GM19452 (cell line): Measurements from ENCODE around the gene WRAP73.

Source experiments
- ATAC-seq: cut with Tn5 transposase; IDR thresholded peaks from one replicate; pipeline ENCODE4 v1.9.1; 2021; ENCODE audit not compliant: unreplicated experiment

Gene WRAP73

DNA sequence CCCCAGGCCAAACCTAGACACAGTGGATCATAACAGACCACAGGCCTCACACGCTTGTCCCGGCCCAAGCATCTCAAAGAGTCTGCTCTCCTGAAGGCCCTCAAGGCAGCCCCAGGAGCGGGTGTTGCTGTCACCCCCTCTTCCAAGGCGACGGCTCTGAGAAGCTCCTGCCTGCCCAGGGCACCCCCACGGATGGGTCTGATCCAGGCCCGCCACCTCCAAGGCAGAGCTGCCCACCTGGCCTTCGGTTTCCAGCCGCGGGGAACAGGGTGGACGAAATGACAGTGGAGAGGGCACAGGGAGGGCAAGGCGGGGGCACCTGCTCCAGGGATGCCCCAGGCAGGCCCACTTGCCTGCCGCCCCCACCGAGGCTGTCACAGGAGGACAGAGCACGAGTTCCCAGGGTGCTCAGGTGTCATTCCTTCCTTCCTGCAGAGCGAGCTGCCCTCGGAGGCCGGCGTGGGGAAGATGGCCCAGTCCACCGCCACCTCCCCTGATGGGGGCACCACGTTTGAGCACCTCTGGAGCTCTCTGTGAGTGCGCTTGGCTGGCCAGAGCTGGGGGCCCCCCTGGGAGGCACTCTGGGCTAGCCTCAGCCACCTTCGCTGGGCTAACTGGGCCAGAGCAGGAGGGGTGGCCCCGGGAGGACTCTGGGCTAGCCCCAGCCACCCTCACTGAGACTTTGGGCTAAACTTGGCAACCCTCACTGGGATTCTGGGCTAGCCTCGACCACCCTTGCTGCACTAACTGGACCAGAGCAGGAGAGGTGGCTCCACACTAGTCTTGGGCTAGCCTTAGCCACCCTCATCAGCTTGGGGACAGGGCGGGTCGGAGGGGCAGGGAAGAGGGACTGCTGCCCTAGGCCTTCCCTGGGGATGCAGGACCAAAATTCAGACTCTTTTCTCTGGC, 32.2 kb upstream of the WRAP73 start:
- no peak for ATAC-seq

DNA sequence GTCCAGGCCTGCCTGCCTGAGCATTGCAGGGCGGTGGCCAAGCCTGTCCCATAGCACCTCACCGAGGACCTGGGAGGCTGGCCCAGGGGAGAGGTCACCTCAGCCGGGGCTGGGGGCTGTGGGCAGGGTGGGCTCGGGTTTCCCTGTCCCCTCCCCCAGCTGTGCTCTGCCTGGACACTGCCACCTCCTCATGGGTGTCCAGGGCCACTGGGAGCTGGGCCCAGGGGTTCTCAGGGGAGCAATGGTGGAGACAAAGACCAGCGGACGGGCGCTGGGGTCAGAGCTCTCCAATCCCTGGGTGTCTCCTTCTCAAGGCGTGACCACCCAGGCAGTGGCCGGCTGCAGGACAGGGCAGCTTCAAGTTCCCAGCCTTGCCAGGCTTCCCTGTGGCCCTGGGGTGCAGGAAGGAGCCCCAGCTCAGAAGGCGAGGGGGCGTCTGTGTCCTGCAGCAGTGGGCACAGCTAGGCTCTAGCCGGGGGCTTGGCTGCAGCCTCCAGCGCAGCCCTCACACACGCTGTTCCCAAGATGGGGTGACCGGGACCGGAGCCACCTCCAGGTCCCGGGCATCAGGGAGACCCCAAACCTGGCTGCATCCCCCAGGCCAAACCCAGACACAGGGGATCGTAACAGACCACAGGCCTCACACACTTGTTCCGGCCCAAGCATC, 31.5 kb upstream of the WRAP73 start:
- no peak for ATAC-seq

DNA sequence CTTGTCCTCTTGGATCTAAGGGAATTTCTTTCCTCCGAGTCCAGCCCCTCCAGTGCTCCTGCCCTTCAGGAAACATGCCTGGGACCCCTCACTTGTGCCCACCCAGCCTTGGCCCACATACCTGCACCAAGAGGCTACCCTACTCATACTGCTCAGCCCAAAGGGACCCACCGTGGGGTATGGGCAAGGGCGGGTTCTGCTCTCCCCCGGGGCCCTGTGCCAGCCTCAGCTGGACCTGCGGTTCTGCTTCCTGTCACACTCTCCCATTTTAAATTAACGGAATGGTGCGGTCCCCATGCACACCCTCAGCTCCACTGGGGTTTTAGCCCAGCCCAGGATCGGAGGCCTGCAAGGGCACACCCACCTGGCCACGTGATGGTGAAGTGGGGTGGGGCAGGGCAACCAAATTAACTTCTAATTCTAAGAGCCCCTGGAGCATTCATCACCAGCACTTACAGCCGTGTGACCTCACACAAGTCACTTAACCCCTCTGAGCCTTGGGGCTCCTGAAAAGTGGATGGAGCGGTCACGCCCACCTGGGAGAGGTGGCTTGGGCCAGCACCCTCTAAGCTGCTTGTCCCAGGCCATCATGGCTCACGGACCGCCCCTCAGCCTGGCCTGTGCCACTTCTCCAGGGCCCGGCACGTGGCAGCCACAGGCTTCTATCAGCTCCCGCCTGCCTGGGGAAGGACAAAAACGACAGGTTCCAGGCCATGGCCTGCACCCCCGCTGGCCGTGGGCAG, 30.8 kb upstream of the WRAP73 start:
- ATAC-seq, result no peak

DNA sequence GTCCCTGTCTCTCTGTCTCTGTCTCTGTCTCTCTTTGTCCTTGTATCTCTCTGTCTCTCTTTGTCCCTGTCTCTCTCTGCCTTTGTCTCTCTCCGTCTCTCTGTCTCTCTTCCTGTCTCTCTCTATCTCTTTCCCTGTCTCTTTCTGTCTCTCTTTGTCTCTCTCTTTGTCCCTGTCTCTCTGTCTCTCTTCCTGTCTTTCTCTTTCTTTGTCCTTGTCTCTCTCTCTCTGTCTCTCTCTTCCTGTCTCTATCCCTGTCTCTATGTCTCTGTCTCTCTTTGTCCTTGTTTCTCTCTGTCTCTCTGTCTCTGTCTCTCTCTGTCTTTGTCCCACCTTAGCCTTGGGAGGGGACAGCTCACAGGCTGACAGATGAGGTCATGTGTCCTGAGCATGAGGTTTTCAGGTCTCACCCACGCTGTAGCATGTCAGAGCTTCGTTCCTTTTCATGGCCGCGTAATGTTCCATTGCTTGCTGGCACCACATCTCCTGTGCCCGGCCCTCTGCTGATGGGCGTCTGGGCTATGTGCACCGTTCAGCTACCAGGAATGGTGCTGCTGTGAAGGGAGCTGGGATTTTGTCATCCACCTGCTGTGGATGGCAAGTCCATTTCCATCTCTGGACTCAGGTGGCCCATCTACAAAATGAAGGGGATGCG, 30.0 kb upstream of the WRAP73 start:
- ATAC-seq, result no peak

DNA sequence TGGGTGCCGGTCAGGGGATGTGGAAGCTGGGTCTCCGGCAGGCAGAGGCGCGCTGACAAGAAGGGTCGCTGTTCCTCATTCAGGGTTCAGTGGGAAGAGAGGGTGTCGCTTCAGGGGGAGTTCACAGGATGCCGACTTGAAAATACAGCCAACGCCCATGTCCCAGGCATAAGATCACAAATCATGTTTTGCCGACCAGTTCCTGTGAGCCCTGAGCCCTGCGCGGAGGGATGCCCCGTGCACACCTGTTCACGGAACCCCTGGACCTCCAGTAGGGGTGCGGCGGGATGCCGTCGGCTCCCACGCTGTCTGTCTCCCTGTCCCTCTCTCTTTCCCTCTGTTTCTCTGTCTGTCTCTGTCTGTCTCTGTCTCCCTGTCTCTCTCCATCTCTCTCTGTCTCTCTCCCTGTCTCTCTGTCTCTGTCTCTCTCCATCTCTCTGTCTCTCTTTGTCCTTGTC, 29.2 kb upstream of the WRAP73 start:
- ATAC-seq, result no peak

DNA sequence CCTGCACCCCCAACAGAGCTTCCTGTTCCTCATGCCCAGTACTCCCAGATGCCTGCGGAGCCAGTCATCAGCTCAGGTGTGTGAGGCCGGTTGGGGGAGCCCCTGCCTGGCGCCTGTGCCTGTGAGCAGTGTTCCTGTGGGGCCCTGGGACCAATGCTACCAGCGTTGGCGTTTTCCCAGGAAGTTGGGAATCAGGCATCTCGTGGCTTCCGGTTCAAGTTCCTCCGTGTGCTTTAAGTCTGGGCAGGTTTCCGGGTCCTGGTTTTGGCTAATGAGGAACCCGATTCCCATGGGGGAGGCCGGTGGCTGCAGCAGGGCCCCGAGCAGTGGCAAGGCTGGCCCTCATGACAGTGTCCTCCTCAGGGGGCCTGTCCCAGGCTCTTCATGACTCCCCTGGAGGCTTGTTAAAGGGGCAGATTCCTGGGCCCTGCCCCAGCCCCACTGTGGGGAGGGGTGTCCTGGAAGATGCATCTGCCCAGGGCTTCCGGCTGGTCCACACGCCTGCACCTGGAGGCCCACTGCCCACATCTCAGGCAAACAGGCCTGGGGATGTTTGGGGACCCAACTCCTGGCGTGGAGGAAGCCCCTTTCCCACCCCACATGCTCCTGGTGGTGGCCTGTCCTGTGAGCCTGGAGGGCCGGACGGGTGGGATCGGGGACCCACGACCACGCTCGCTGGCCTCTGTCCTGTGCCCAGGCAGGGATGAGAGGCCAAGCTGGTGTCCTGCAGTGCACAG, 28.6 kb upstream of the WRAP73 start:
- no peak for ATAC-seq

DNA sequence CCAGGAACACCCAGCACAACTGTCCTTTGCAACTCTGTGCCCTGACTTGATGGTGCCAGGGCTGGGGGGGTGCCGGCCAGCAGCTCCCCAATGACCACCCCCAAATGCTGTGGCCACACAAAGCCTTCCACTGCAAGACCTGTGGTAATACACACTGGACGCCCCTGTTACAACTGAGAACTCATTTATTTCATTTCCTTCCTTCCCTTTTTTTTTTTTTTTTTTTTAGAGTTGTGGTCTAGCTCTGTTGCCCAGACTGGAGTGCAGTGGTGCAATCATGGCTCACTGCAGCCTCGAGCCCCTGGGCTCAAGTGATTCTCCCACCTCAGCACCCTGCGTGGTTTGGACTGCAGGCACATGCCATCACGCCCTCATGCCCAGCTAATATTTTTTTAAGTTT, 27.6 kb upstream of the WRAP73 start:
- peak; percentile 15 for ATAC-seq

DNA sequence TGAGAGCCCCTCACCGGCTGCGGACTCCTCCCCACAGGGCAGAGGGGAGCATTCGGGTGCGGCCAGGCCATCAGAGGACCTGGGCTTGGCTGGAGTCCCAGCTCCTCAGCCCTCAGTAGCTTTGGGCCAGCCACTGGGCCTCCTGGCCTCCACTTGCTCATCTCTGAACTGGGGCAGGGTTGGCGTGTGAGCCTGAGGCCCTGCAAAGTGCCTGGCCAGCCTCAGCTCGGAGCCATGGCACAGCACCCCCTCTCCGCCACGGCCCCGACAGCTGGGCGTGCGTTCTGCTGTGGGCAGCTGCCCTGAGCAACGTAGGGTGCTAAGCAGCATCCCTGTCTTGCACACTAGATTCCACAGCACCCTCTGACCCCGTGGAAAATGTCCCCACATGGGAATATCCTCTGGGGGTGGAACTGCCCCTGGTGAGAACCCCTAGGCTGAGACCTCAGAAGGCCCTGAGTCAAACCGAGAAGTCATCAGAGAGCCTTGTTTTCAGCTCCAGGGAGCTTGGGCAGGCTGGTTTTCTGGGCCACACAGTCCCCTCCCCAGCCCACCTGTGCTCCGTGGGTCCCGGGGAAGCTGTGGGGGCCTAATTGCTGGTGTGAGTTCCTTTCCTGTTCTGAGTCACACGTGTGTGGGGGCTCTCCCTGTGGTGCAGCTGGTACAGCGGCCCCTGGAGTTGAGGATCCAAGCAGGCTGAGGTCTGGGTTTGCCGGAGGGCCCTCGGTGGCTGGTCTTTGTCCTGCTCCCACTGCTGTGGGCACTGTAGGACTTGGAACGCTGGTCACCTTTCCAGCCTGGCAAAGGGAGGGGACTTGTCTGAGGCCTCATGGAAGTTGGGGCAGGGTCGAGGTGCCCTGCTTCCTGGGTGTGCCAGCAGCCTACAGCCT, 26.9 kb upstream of the WRAP73 start:
- ATAC-seq, result peak; percentile 57

DNA sequence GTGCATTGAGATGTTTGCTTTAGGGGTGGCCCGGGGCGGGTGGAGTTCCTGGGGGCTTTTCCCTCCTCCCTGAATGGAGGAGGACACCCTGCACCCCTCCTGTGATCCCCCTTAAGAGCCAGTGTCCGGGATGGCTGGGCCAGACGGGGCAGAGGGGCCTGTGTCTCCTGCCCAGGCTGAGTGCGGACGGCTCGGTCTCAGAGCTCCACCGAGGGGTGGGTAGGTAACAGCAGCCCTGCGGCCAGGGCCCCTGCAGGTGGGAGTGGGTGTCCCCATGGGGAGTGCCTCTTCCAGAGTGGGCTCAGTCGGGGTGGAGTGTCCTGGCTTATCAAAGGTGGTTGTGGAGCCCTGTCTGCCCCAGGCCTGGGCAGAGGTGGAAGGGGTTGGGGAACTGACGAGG, 25.5 kb upstream of the WRAP73 start:
- ATAC-seq, result no peak

DNA sequence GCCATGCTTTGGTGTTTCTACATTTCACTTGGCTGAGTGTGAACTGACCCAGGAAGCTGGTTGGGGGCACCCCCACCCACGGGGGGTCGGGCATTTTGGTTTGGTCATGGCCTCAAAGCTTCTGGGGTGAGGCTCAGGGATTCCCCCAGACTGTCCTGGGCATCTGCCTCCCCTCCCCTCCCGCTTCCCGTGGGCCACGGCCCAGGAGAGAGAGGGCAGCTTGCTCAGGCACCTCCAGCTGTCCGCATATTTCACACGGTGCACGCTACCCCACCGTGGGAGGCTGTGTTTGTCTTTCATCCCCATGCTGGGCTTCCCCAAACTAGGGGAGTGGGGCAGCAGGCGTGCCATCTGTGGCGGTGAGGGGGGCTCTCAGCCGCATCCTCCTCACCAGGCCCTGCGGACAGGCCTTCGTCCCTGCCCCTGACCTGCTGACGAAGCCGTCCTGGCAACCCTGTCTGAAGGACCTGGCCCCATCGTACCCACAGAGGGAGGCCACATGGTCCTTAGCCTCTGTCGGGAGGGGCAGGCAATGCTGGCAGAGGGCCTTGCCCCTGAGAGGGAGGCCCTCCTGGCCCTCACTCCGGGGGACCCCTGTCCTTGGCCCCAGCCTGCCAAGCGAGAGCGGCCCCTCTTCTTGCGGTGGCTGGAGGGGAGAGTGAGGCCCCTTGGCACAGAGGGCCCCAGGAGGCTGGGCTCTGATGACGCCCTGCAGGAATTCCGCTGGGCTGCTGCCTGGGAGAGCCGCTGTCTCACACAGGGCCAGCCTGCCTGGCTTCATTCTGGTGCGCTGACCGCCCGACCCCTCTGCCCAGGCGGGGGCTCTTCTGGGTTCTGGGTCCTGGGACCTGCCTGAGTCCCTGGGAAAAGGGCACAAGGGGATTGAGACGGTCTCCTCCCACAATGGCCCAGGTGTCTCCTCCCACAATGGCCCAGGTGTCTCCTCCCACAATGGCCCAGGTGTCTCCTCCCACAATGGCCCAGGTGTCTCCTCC, 24.5 kb upstream of the WRAP73 start:
- ATAC-seq, result no peak

DNA sequence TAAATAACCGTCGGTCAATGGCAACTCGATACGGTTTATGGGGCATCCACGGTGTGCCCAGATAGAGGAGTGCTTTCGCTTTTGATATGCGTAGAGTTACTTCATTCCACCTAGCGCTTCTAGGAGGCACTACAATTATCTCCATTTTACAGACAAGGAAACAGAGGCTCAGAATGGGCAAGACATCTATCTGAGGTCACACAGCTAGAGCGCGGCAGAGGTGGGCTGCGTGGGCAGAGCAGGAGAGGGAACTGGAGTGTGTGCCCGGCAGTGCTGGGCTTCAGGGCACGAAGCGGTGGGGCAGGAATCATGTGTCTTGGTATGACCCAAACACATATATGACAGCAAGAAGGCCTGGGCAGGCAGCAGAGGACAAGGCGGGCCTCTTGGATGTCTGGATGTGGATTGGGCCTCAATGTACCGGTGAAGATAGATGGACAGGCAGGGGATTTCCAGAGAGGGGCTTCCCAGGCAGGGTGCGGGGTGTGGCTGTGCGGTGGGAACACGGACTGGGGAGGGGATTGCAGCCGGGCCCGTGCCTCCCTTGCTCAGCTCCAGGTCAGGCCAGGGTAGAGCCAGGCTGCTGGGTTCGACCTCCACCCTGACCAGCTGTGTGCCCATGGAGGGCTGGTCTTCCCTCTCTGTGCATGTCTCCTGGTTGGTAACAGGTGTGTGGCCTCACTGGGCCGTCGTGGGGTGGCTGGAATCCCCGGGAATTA, 23.6 kb upstream of the WRAP73 start:
- no peak for ATAC-seq

DNA sequence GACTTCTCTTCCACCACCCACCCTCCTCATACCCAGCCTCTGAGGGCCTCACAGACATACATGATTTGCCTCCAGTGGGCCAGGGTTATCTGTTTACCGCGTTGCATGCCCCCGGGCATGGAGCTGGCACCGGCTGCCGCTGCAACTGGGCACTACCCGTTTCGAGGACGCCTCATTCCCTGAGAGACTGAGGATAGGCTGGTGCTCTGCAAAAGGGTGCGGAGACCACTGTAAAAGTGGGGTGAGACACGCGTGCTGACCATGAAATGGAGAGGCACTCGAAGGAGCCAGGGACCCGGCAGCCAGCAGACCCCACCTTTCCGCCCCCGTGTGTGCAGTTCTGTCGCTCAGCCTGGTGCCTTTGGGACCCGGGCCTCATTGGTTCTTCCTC, 23.1 kb upstream of the WRAP73 start:
- no peak for ATAC-seq

DNA sequence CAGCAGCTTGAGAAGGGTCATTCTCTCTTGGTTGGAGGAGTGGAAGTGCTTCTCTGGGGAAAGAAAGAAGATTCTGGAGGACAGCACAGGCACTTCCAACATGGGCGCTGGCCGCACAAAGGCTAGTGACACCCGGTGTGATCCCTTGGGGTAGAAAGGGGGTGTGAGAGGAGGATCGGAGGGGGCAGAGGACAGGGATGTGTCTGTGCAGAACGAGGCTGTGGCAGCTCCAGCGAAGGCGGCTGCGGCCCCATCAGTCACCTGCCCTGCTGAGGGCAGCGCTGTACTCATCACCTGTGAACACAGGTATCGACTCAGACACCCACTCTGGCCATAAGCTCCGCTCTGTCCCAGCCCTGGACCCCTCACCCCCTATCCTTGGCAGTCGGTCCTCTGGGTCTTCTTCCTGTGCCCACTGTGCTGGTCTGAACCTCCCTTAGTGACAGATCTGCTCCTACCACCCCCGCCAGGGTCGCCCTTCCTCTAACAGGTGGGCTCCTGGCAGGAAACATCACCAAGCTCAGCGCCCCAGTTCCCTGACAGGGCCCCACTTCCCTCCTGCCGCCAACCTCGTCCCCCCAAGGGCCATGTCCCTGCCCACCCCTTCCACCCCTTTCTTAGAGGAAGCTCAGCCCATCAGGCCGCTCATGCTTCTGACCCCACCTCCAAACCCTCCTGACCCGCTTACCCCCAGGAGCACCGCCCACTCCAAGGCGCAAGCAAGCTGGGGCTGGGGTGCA, 22.5 kb upstream of the WRAP73 start:
- ATAC-seq, result no peak

DNA sequence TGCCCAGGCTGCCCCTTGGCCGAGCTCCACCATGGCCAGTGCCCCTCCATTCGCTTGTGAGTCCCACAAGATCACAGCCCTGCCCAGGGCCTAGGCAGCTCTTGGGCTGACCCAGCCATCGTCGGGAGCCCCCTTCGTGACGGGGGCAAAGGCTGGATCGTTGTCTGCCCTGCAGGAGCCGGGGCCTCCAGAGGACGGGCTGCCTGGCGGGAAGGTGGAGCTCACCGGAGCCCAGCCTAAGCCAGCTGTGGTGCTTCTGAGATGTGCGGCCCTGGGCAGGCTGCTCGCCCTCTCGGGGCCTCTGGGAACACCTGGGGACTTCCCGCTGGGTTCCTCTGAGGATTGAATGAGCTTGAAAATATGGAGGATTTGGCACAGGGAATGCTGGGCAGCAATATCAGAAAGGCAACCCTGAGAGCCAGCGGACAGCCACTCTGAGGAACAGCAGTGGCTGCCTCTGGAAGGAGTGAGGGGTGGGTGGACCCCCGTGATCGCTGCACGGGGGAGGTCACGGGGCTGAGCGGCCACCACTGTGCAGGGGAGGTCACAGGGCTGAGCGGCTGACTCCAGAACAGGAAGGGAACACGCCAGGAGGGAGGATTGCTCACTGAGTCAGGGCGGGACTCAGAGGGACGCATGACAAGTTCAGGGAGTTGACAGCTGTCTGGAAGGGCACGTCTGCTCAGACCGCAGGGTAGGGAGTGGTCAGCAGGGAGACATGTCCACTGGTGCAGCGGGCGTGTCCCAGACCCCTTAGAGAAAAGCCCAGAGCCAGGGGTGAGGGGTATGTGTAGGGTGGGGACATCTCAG, 21.7 kb upstream of the WRAP73 start:
- no peak for ATAC-seq

DNA sequence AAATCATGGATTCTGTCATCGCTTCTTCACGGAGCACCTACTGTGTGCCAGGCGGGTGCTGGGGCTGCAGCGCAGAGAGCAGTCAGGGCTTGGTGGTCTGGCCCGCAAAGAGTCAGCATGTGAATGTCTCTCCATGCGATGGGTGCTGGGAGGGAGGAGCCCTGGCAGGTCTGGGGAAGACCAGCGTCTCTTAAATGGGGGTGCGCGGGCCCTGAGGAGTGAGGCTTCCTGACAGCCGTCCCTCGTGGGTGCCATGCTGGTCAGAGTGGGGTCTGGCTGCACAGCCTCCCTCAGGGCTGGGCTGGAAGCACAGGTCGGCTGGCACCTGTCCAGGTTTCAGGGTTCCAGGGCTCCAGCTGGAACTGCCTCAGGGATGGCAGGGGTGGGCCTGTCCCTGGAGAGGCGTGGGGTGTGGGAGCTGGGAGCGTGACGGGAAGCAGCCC, 20.9 kb upstream of the WRAP73 start:
- ATAC-seq, result no peak

DNA sequence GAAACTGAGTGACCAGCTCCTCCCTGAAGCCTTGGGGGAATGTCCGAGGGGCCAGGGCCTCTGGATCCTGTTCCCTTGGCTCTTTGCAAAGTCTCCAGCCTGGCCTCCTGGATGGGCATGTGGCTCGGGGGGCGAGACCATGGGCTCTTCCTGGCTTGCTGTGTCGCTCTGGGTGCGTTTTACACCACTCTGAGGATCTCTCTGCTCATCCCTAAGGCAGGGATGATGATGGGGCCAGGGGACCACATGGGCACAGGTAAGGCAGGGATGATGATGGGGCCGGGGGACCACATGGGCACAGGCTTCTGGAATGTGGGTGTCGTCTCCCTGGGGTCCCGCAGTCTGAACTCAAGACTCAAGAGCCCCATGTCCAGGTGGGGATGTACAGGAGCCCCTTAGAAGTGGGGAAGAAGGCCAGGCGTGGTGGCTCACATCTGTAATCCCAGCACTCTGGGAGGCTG, 20.1 kb upstream of the WRAP73 start:
- ATAC-seq, result no peak
